HG02678 (cell line): ENCODE data around the gene SMC1B.
"Not testable (repeated sequence)": the region's sequence is repeated elsewhere in the genome, so short reads cannot be mapped to it uniquely, and the experiment has no call there.

Experiments used
- ATAC-seq: cut with Tn5 transposase; IDR thresholded peaks from one replicate; pipeline ENCODE4 v1.9.1; 2021; ENCODE audit warnings: mild to moderate bottlenecking, moderate library complexity; ENCODE audit not compliant: unreplicated experiment

Gene SMC1B

GRCh38 chr22:45305456-45306075, 107.8 kb downstream of the SMC1B start:
- ATAC-seq = no peak

GRCh38 chr22:45304971-45305370, 108.4 kb downstream of the SMC1B start:
- ATAC-seq = no peak

DNA sequence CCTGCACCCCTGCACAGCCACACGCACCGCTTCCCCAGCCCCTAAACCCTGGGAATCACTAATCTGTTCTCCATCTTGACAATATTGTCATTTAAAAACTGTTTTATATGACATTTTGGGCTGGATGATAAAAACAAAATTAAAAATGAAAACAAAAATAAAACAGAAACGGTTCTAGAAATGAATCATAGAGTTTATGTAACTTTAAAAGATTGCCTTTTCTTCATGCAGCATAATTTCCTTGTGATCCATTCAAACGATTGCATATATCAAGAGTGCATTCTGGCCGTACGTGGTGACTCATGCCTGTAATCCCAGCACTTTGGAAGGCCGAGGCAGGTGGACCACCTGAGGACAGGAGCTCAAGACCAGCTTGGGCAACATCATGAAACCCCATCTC, 110.2 kb downstream of the SMC1B start:
- ATAC-seq = no peak

GRCh38 chr22:45302751-45303150, 110.6 kb downstream of the SMC1B start:
- no peak for ATAC-seq

- ATAC-seq = no peak
These were observed 114.4 kb downstream of the SMC1B start for GRCh38 chr22:45298934-45299505.

GRCh38 chr22:45296628-45297297, 116.6 kb downstream of the SMC1B start:
- ATAC-seq = no peak

DNA sequence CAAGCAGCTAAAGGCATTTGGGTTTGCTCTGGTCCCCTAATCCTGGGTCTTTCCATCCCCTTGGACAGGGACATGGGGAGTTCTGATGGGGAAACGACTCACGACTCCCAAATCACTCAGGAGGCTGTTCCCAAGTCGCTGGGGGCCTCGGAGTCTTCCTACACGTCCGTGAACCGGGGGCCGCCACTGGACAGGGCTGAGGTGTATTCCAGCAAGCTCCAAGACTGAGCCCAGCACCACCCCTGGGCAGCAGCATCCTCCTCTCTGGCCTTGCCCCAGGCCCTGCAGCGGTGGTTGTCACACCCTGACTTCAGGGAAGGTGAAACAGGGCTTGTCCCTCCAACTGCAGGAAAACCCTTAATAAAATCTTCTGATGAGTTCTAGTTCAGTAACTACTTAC, 117.9 kb downstream of the SMC1B start:
- ATAC-seq = no peak

- not testable (repeated sequence) for ATAC-seq
These were observed 118.4 kb downstream of the SMC1B start for GRCh38 chr22:45295004-45295403.
